Spleen (tissue), 11 donors: ENCODE results near the gene CAVIN4. TPM values are rescaled to one million over a fixed set of nuclear protein-coding genes. Genes with fewer than 3 reads are reported as not detected.

Experiments used
- DNase-seq: peaks from one replicate; pipeline ENCODE4 v3.0.0-alpha.2; 2020
- H3K27ac ChIP-seq, 8 donors: fragments of 200-600 bp; sonication (generic) in 7 of 8; 1 replicate in 4 of 8; 2 replicates in 4 of 8; pipeline versions ENCODE4 v1.5.0 to v1.8.0; 2016 to 2021; ENCODE audit warnings: inconsistent platforms in 4 of 8, mild to moderate bottlenecking in 4 of 8, moderate library complexity in 1 of 8
- H3K27me3 ChIP-seq, 7 donors: fragments of 200-600 bp; sonication (generic) in 6 of 7; replicated peaks in 1 of 7; 1 replicate in 4 of 7; 2 replicates in 3 of 7; pipeline versions ENCODE4 v1.5.0 to v1.8.0; 2016 to 2021; ENCODE audit warnings: inconsistent platforms in 3 of 7, mild to moderate bottlenecking in 1 of 7
- H3K36me3 ChIP-seq, 6 donors: fragments of 200-600 bp; sonication (generic) in 5 of 6; 1 replicate in 4 of 6; 2 replicates in 2 of 6; pipeline versions ENCODE4 v1.5.0 to v1.8.0; 2016 to 2021; ENCODE audit warnings: inconsistent platforms in 2 of 6
- H3K4me1 ChIP-seq, 6 donors: fragments of 200-600 bp; sonication (generic) in 5 of 6; 1 replicate in 3 of 6; 2 replicates in 3 of 6; pipeline versions ENCODE4 v1.5.0 to v1.8.0; 2016 to 2021; ENCODE audit warnings: inconsistent platforms in 3 of 6
- H3K4me3 ChIP-seq, 8 donors: fragments of 200-600 bp; sonication (generic) in 7 of 8; 1 replicate in 4 of 8; 2 replicates in 4 of 8; pipeline versions ENCODE4 v1.5.0 to v1.8.0; 2016 to 2021; ENCODE audit warnings: inconsistent platforms in 4 of 8, mild to moderate bottlenecking in 4 of 8, moderate library complexity in 2 of 8
- H3K9me3 ChIP-seq, 8 donors: fragments of 200-600 bp; sonication (generic) in 7 of 8; 1 replicate in 4 of 8; 2 replicates in 4 of 8; pipeline versions ENCODE4 v1.5.0 to v1.8.0; 2016 to 2021; ENCODE audit warnings: inconsistent platforms in 4 of 8
- POLR2A ChIP-seq, 3 donors: fragments of 450-650 bp; IDR thresholded peaks; one replicate each; pipeline ENCODE4 v1.5.1; 2017; ENCODE audit warnings: antibody characterized with exemption in 3 of 3, mild to moderate bottlenecking in 1 of 3
- POLR2AphosphoS5 ChIP-seq, 3 donors: sonication (generic); formaldehyde crosslinking; IDR thresholded peaks; one replicate each; pipeline ENCODE4 v1.5.1; 2017; ENCODE audit warnings: antibody characterized with exemption in 3 of 3
- WGBS, 5 donors: extraction: QIAGEN DNeasy Blood & Tissue Kit in 3 of 5; methylation state at CpG; one replicate each; pipeline versions ENCODE4 v1.1.5 to v1.1.7; 2013 to 2018; 5-methylcytosine and 5-hydroxymethylcytosine counted together
- intact Hi-C: fragments of 100-400 bp; cut with DNase I; formaldehyde crosslinking; loops from one replicate; pipeline ENCODE4 v1.15.0; 2023; ENCODE audit warnings: low total_unique reads
- polyA plus RNA-seq, 3 donors: library from polyadenylated mRNA; stranded (reverse); fragments of 200-250 nt; gene quantifications; one replicate each; pipeline ENCODE4 v1.2.1, GENCODE V29; 2013
- total RNA-seq, 7 donors: library from RNA; depleted of rRNA in 3 of 7; stranded (reverse); fragments of >200 nt in 3 of 7; fragmentation: NEBNext Ultra II Directional in 4 of 7; extraction: Animal tissue kit (Norgen Biotek cat#: 25700) in 4 of 7; gene quantifications; one replicate each; pipeline versions ENCODE4 v1.1.0 to v1.2.1, GENCODE V29; 2016 to 2021
- TF ChIP-seq, protein P1 (sequence below), 11 experiments: fragments of 200-600 bp in 7 of 11; fragments of 450-650 bp in 4 of 11; sonication (generic) in 4 of 11; IDR thresholded peaks in 8 of 11; conservative IDR thresholded peaks in 3 of 11; 1 replicate in 7 of 11; 2 replicates in 4 of 11; pipeline versions ENCODE4 v1.4.0 to v1.8.0; 2016 to 2021; ENCODE audit warnings: antibody characterized with exemption in 11 of 11, inconsistent platforms in 4 of 11, mild to moderate bottlenecking in 1 of 11
- donor health status: healthy with polysubstance abuse.
- donor health status: DM: no; HTN: no; CAD: no; lungs with moderate emphysema.
- donor health status: DM: no; HTN: no; CAD: no.
- donor health status: Bipolar disorder and iron deficiency.
- donor health status: healthy.
- donor health status: DM: no; HTN: no; CAD: no.
- donor health status: DM: yes; HTN: yes; CAD: no.

CAVIN4 gene
- total and polyA plus RNA-seq, 10 donors, result 0.08 to 0.43 (median 0.14) TPM; not detected in 1

GRCh38 chr9:100583014-100583802 lies 5.3 kb downstream of the CAVIN4 start:
- no peaks in the 10 kb centered on the region for H3K27me3 ChIP-seq
- H3K4me1 ChIP-seq, result no peaks in the 10 kb centered on the region
- no peak overlapping the region for H3K27ac ChIP-seq
- DNase-seq, result no peak
- no peak for TF ChIP-seq POLR2A (IDR thresholded peaks at IDR 0.05)
- no peak for TF ChIP-seq POLR2AphosphoS5 (IDR thresholded peaks at IDR 0.05)
- TF ChIP-seq, protein P1, sequence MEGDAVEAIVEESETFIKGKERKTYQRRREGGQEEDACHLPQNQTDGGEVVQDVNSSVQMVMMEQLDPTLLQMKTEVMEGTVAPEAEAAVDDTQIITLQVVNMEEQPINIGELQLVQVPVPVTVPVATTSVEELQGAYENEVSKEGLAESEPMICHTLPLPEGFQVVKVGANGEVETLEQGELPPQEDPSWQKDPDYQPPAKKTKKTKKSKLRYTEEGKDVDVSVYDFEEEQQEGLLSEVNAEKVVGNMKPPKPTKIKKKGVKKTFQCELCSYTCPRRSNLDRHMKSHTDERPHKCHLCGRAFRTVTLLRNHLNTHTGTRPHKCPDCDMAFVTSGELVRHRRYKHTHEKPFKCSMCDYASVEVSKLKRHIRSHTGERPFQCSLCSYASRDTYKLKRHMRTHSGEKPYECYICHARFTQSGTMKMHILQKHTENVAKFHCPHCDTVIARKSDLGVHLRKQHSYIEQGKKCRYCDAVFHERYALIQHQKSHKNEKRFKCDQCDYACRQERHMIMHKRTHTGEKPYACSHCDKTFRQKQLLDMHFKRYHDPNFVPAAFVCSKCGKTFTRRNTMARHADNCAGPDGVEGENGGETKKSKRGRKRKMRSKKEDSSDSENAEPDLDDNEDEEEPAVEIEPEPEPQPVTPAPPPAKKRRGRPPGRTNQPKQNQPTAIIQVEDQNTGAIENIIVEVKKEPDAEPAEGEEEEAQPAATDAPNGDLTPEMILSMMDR (IDR thresholded peaks at IDR 0.05 in 8 of 11, conservative IDR thresholded peaks at IDR 0.05 in 3 of 11), result no peak
- intact Hi-C loops, result no loop called here
- no peaks in the 10 kb centered on the region for H3K9me3 ChIP-seq
- 90 to 98% (median 92%) methylated on average over 5 of the region's 5 CpGs for WGBS, 5 donors
- H3K4me3 ChIP-seq, result no peak overlapping the region
- H3K36me3 ChIP-seq, result no peaks in the 10 kb centered on the region

GRCh38 chr9:100584951-100585350 lies 7.1 kb downstream of the CAVIN4 start:
- TF ChIP-seq POLR2AphosphoS5 (IDR thresholded peaks at IDR 0.05), result no peak
- TF ChIP-seq POLR2A (IDR thresholded peaks at IDR 0.05), result no peak
- TF ChIP-seq, protein P1 (IDR thresholded peaks at IDR 0.05 in 8 of 11, conservative IDR thresholded peaks at IDR 0.05 in 3 of 11), result no peak
- Histone ChIP-seq H3K4me1 (no peaks in the 10 kb centered on the region), H3K9me3 (no peaks in the 10 kb centered on the region), H3K27ac (no peak overlapping the region), H3K27me3 (no peaks in the 10 kb centered on the region), H3K4me3 (no peak overlapping the region), H3K36me3 (no peaks in the 10 kb centered on the region)
- intact Hi-C loops, result no loop called here
- no peak for DNase-seq
- 93 to 98% (median 94%) methylated on average over 4 of the region's 4 CpGs for WGBS, 5 donors

GRCh38 chr9:100586093-100586492 lies 8.2 kb downstream of the CAVIN4 start:
- intact Hi-C loops, result no loop called here
- no peak for DNase-seq
- H3K4me1 ChIP-seq, result no peaks in the 10 kb centered on the region
- TF ChIP-seq POLR2AphosphoS5 (IDR thresholded peaks at IDR 0.05), result no peak
- TF ChIP-seq, protein P1 (IDR thresholded peaks at IDR 0.05 in 8 of 11, conservative IDR thresholded peaks at IDR 0.05 in 3 of 11), result no peak
- no peak for TF ChIP-seq POLR2A (IDR thresholded peaks at IDR 0.05)
- no peaks in the 10 kb centered on the region for H3K36me3 ChIP-seq
- no peak overlapping the region for H3K27ac ChIP-seq
- no peak overlapping the region for H3K4me3 ChIP-seq
- WGBS, 5 donors, result 86 to 93% (median 91%) methylated on average over 7 of the region's 7 CpGs
- H3K27me3 ChIP-seq, result no peaks in the 10 kb centered on the region
- H3K9me3 ChIP-seq, result no peaks in the 10 kb centered on the region

DNA sequence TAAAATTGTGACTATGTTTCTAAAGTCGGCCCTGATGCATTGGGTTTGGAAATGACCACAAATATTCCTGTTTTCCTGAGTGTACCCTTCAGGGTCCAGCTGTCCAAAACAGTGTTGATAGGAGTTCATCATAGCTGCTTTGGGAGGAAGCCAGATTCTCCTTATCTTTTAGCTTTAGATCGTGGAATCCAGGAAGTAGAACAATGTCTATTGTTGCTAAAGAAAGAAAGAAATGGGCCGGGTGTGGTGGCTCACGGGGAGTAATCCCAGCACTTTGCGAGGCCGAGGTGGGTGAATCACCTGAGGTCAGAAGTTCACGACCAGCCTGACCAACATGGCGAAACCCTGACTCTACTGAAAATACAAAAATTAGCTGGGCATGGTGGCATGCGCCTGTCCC lies 9.5 kb downstream of the CAVIN4 start:
- H3K27ac ChIP-seq, result no peak overlapping the region
- no peaks in the 10 kb centered on the region for H3K27me3 ChIP-seq
- intact Hi-C loops, result no loop called here
- no peaks in the 10 kb centered on the region for H3K36me3 ChIP-seq
- no peak for DNase-seq
- H3K4me1 ChIP-seq, result no peaks in the 10 kb centered on the region
- TF ChIP-seq, protein P1 (IDR thresholded peaks at IDR 0.05 in 8 of 11, conservative IDR thresholded peaks at IDR 0.05 in 3 of 11), result no peak
- TF ChIP-seq POLR2AphosphoS5 (IDR thresholded peaks at IDR 0.05) (no peak), POLR2A (IDR thresholded peaks at IDR 0.05) (no peak)
- no peak overlapping the region for H3K4me3 ChIP-seq
- 66 to 81% (median 73%) methylated on average over 9 of the region's 9 CpGs for WGBS, 5 donors
- no peaks in the 10 kb centered on the region for H3K9me3 ChIP-seq
